T-cell (primary cell): ENCODE measurements around the gene TRIM52. TPM values are rescaled to one million over a fixed set of nuclear protein-coding genes. Genes with fewer than 3 reads are reported as not detected.

Experiments used
- total RNA-seq, 35 experiments: library from RNA in 6 of 35; stranded (reverse) in 6 of 35; fragments of 120-200 nt in 1 of 35; gene quantifications; one replicate each; pipeline versions ENCODE4 v1.2.1 to v1.2.4 and lab custom pipeline; 2013 to 2026

TRIM52 gene
- total RNA-seq, 5 donors from 2014 or later (not counting 1 experiment from before 2014, with no cell fraction given), result 42.9 to 56.9 (median 54.0) TPM

Other genes starting within 250 kb of the TRIM52 start
- gene BTNL9, start 220.9 kb downstream of the TRIM52 start, total RNA-seq, result under 1 TPM in 3 of 5 donors, not detected in 2; 0.41 to 0.95 (median 0.66) TPM
- not detected for gene OR2V1, start 130.0 kb downstream of the TRIM52 start, total RNA-seq
- gene OR2V2, start 113.6 kb downstream of the TRIM52 start, total RNA-seq, result not detected
- gene TRIM7, start 55.9 kb downstream of the TRIM52 start, total RNA-seq, result 1 to 10 TPM; 1.6 to 3.1 (median 3.0) TPM
- 10 to 100 TPM; 32.2 to 46.2 (median 36.7) TPM for gene TRIM41, start 37.9 kb downstream of the TRIM52 start, total RNA-seq
- 1,000 to 10,000 TPM; 2,132 to 2,437 (median 2,230) TPM for gene RACK1, start 17.2 kb downstream of the TRIM52 start, total RNA-seq
- not detected for gene OR4F3, start 106.1 kb upstream of the TRIM52 start, total RNA-seq